Glutamatergic neuron (in vitro differentiated cells): ENCODE data around the gene ASTN2. TPM values are rescaled to one million over a fixed set of nuclear protein-coding genes. Genes with fewer than 3 reads are reported as not detected.

ENCODE experiments used
- DNase-seq: peaks from one replicate; pipeline ENCODE4 v3.0.0; 2022
- H3K27ac Mint-ChIP-seq: one replicate; pipeline ENCODE4 v1.8.0; 2020; ENCODE audit warnings: mild to moderate bottlenecking, mixed read lengths, inconsistent platforms; ENCODE audit not compliant: unreplicated experiment
- H3K27me3 Mint-ChIP-seq: one replicate; pipeline ENCODE4 v1.8.0; 2020; ENCODE audit warnings: mild to moderate bottlenecking, moderate library complexity, mixed read lengths, inconsistent platforms; ENCODE audit not compliant: unreplicated experiment
- H3K36me3 Mint-ChIP-seq: one replicate; pipeline ENCODE4 v1.8.0; 2020; ENCODE audit warnings: mild to moderate bottlenecking, mixed read lengths, inconsistent platforms; ENCODE audit not compliant: unreplicated experiment
- H3K4me1 Mint-ChIP-seq: one replicate; pipeline ENCODE4 v1.8.0; 2020; ENCODE audit warnings: mild to moderate bottlenecking, low read depth, mixed read lengths, inconsistent platforms; ENCODE audit not compliant: unreplicated experiment
- H3K4me3 Mint-ChIP-seq: one replicate; pipeline ENCODE4 v1.8.0; 2020; ENCODE audit warnings: mild to moderate bottlenecking, mixed read lengths, inconsistent platforms; ENCODE audit not compliant: unreplicated experiment
- H3K9me3 Mint-ChIP-seq: one replicate; pipeline ENCODE4 v1.8.0; 2020; ENCODE audit warnings: mild to moderate bottlenecking, moderate library complexity, mixed read lengths, inconsistent platforms; ENCODE audit not compliant: unreplicated experiment
- total RNA-seq: library from RNA; stranded (reverse); fragmentation: NEBNext Ultra II Directional; extraction: Animal tissue kit (Norgen Biotek cat#: 25700); gene quantifications from one replicate; pipeline ENCODE4 v1.2.1, GENCODE V29; 2021; ENCODE audit not compliant: unreplicated experiment
- TF ChIP-seq, protein P1 (sequence below): fragments of 200-600 bp; sonication (generic); IDR thresholded peaks from one replicate; pipeline ENCODE4 v1.5.0; 2021; ENCODE audit not compliant: partially characterized antibody, unreplicated experiment

Gene ASTN2
- total RNA-seq, 1 donor from 2014 or later = 134 TPM

- H3K4me1 Mint-ChIP-seq = peaks cover 14% of the 10 kb centered on the region
- DNase-seq = no peak
- no peak overlapping the region for H3K27ac Mint-ChIP-seq
- H3K36me3 Mint-ChIP-seq = no peaks in the 10 kb centered on the region
- H3K4me3 Mint-ChIP-seq = no peak overlapping the region
- peaks cover 3% of the 10 kb centered on the region for H3K9me3 Mint-ChIP-seq
- peaks cover 1% of the 10 kb centered on the region for H3K27me3 Mint-ChIP-seq
- TF ChIP-seq, protein P1, sequence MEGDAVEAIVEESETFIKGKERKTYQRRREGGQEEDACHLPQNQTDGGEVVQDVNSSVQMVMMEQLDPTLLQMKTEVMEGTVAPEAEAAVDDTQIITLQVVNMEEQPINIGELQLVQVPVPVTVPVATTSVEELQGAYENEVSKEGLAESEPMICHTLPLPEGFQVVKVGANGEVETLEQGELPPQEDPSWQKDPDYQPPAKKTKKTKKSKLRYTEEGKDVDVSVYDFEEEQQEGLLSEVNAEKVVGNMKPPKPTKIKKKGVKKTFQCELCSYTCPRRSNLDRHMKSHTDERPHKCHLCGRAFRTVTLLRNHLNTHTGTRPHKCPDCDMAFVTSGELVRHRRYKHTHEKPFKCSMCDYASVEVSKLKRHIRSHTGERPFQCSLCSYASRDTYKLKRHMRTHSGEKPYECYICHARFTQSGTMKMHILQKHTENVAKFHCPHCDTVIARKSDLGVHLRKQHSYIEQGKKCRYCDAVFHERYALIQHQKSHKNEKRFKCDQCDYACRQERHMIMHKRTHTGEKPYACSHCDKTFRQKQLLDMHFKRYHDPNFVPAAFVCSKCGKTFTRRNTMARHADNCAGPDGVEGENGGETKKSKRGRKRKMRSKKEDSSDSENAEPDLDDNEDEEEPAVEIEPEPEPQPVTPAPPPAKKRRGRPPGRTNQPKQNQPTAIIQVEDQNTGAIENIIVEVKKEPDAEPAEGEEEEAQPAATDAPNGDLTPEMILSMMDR = no peak
Observed at GRCh38 chr9:117096138-117096537, 318.7 kb downstream of the ASTN2 start.

- Mint-ChIP-seq H3K36me3 (no peaks in the 10 kb centered on the region), H3K27ac (no peak overlapping the region), H3K27me3 (peaks cover 1% of the 10 kb centered on the region), H3K4me1 (peaks cover 17% of the 10 kb centered on the region), H3K4me3 (no peak overlapping the region), H3K9me3 (peaks cover 3% of the 10 kb centered on the region)
- TF ChIP-seq, protein P1 = no peak
- no peak for DNase-seq
Observed at GRCh38 chr9:117095081-117095480, 319.8 kb downstream of the ASTN2 start.

- Mint-ChIP-seq H3K4me1 (peaks cover 17% of the 10 kb centered on the region), H3K27me3 (peaks cover 1% of the 10 kb centered on the region), H3K4me3 (no peak overlapping the region), H3K36me3 (no peaks in the 10 kb centered on the region), H3K27ac (peak overlapping the region; percentile 3), H3K9me3 (peaks cover 3% of the 10 kb centered on the region)
- TF ChIP-seq, protein P1 = no peak
- DNase-seq = no peak
Observed at GRCh38 chr9:117093891-117094844, 320.7 kb downstream of the ASTN2 start.

GRCh38 chr9:117092582-117092981, 322.3 kb downstream of the ASTN2 start:
- TF ChIP-seq, protein P1 = no peak
- no peak overlapping the region for H3K27ac Mint-ChIP-seq

GRCh38 chr9:117091529-117091928, 323.3 kb downstream of the ASTN2 start:
- Mint-ChIP-seq H3K27me3 (peaks cover 3% of the 10 kb centered on the region), H3K4me1 (peaks cover 17% of the 10 kb centered on the region), H3K9me3 (peaks cover 2% of the 10 kb centered on the region), H3K36me3 (no peaks in the 10 kb centered on the region), H3K4me3 (peak overlapping the region; percentile 13), H3K27ac (no peak overlapping the region)
- no peak for DNase-seq
- TF ChIP-seq, protein P1 = no peak

More at GRCh38 chr9:117092582-117092981, 322.3 kb downstream of the ASTN2 start:
- DNase-seq = no peak
- H3K4me3 Mint-ChIP-seq = no peak overlapping the region
- peaks cover 2% of the 10 kb centered on the region for H3K9me3 Mint-ChIP-seq
- no peaks in the 10 kb centered on the region for H3K36me3 Mint-ChIP-seq
- peaks cover 1% of the 10 kb centered on the region for H3K27me3 Mint-ChIP-seq
- peaks cover 17% of the 10 kb centered on the region for H3K4me1 Mint-ChIP-seq
